ENCODE results near the gene C4BPB. TPM values are rescaled to one million over a fixed set of nuclear protein-coding genes. Genes with fewer than 3 reads are reported as not detected.

C4BPB gene
- total RNA-seq, 8 experiments from 2014 or later, result 0.21 to 1.7 (median 0.81) TPM; not detected in 5

DNA sequence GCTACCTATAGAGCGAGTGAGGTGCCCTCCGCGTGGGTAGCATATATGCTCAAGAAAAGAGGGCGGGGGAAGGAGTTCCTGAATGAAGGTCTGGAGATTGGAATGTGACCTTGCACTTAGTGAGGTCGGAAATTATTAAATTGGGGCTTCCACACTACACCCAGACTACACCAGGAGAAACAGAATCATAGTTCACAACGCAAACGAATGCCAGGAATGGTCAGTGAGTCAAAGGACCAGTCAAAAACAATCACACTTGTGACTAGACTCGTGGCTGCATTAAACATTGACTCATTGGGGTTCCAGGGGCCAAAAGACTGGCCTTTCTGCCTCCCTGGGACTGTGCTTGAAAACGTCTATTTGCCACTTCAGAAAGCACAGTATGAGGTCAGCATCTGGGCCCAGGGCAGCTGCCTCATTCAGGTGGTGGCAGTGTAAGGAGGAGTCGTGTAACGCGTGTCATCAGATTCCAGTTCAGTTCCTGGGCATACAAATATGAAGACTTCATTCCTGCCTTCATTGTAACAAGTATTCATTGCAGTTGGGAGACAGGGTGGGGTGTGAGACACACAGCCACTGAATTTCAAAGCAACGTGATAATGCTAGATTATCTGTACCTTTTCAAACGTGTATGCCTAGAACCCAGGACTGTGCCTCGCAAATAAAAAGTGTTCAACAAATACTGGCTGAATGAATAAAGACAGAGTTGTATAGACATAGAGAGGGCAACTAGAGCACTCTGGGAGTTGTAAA, 37.3 kb upstream of the C4BPB start, which contains the start of gene YOD1:
TSS of gene YOD1 (minus strand) at position 18 of the 753 bp plus-strand sequence. CDS start 178 bp downstream, outside the sequence.
- peak within 1 kb of the TSS; percentile 90 for H3K27ac ChIP-seq
- in situ Hi-C loops (cut with MboI; ENCODE audit: low pct_unique_long_range_greater_than_20kb in 2 of 9, low sequenced_read_pairs in 9 of 9, unreplicated experiment in 9 of 9), result no loop called here
- 33 to 71% (median 54%) methylated on average over 2 to 15 of the region's 15 CpGs; no CpG with 5 or more reads in 1 of the 10 experiments for WGBS, 10 experiments
- H3K4me3 ChIP-seq, result peak within 1 kb of the TSS; percentile 79 to 100 (median 98)
- ATAC-seq (replicated peaks in 6 of 8), result peak in 4 of 8 experiments; percentile 4 to 22 (median 6)
- peaks cover 31 to 37% of the 10 kb centered on the region in 2 donors for H3K4me1 ChIP-seq (replicated peaks in 1 of 2)

DNA sequence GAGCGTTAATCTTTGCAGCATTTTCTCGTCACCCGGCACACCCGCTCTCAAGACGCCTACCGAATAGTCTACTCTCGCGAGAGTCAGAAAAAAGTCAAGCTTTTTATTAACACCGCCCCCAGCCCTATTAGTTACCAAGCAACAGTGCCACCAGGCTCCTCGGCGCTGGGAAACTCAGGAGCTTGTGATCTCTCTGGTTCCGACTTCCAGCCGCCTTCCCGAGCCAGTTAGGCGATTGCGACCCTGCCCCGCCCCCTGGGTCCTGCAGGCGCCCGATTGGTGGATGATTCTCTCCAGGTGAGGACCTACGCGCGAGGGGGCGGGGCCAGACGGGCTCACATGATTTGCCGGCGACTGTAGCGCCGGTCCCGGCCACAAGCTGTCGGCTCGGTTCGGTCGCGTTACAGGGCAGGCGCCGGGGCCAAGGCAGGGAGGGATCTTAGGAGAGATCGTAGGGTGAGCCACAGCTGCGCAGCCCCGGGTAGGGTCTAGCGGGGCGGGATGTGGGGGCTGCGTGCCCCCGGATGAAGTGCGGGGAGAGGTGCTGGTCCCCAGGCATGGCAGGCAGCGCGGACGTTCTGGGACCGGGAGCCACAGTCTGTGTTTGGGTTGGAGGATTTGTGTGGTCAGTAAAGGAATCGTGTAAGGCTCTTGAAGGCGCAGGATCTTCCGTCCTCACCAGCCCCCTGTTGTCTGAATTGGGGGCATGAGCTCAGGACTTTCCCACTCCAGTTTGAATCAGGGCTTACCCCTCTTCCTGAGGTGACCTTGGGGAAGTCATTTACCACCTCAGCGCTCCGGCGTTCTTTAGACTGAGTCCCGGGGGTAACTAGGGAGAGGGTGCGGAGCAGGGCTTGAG, 35.5 kb upstream of the C4BPB start, which contains the start of gene PFKFB2:
TSS of gene PFKFB2 (plus strand) at position 365 of the 859 bp plus-strand sequence. CDS start 1,443 bp downstream, outside the sequence.
- peak; percentile 78 to 94 (median 92) for ATAC-seq (replicated peaks in 6 of 8)
- in situ Hi-C loops (cut with MboI; ENCODE audit: low pct_unique_long_range_greater_than_20kb in 2 of 9, low sequenced_read_pairs in 9 of 9, unreplicated experiment in 9 of 9), result no loop called here
- peaks cover 19 to 21% of the 10 kb centered on the region in 2 donors for H3K4me1 ChIP-seq (replicated peaks in 1 of 2)
- 0 to 35% (median 9%) methylated on average over 1 to 32 of the region's 56 CpGs for WGBS, 10 experiments
- H3K4me3 ChIP-seq, result peak within 1 kb of the TSS; percentile 47 to 96 (median 77)
- peak within 1 kb of the TSS; percentile 9 to 21 for H3K27ac ChIP-seq

DNA sequence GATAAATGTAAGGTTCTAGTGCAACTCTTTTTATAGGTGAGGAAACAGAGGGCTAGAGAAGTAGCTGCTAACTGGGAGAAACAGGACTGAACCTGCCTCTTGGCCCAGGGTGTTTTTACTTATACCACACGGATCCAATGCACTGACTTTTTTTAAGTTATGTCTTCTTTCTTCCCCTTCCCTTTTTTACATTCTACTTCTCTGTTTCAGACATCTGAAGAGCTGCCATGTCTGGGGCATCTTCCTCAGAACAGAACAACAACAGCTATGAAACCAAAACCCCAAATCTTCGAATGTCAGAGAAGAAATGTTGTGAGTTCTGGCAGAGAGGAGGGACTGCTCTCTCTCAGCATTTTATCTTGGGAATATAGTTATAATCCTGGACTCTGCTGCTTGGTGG, 34.2 kb upstream of the C4BPB start:
- in situ Hi-C loops (cut with MboI; ENCODE audit: low pct_unique_long_range_greater_than_20kb in 2 of 9, low sequenced_read_pairs in 9 of 9, unreplicated experiment in 9 of 9), result no loop called here
- H3K4me1 ChIP-seq (replicated peaks in 1 of 2), result peaks cover 16 to 18% of the 10 kb centered on the region in 2 donors
- ATAC-seq (replicated peaks in 6 of 8), result no peak
- no peak overlapping the region for H3K4me3 ChIP-seq
- no peak overlapping the region for H3K27ac ChIP-seq
- WGBS, 10 experiments, result 0 to 83% (median 60%) methylated on average over 1 to 2 of the region's 2 CpGs; no CpG with 5 or more reads in 1 of the 10 experiments

DNA sequence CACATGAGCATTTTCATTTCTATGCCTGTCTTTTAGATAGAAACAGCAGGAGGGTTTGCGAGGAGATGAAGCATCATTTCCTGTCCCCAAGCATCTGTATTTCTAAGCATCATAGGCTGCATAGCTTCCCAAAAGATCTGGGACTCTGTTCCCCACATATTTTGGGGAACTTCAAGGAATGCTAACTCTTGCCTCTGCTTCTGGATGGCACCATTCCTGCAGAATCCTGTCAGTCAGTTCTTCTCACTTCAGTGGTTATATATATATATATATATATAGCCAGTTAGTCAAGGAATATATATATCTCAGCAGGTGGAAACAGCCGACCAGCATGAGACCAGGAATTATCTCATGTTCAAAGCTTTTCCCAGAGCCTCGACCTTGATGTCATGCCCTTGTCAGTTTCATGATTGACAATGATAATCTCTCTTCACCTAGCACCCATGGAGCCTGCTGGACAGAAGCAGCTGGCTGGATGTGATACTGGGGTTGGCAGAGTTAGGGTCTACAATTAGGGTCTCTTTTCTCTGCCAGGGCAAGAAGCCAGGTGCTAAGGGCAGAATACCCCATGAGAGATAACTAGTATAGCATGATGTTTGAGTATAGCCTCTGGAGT, 33.2 kb upstream of the C4BPB start:
- in situ Hi-C loops (cut with MboI; ENCODE audit: low pct_unique_long_range_greater_than_20kb in 2 of 9, low sequenced_read_pairs in 9 of 9, unreplicated experiment in 9 of 9), result no loop called here
- Histone ChIP-seq H3K4me3 (no peak overlapping the region), H3K4me1 (replicated peaks in 1 of 2) (peaks cover 13 to 14% of the 10 kb centered on the region in 2 donors), H3K27ac (no peak overlapping the region)
- no peak for ATAC-seq (replicated peaks in 6 of 8)
- 0 to 100% (median 74%) methylated on average over 1 to 3 of the region's 3 CpGs; no CpG with 5 or more reads in 3 of the 10 experiments for WGBS, 10 experiments

DNA sequence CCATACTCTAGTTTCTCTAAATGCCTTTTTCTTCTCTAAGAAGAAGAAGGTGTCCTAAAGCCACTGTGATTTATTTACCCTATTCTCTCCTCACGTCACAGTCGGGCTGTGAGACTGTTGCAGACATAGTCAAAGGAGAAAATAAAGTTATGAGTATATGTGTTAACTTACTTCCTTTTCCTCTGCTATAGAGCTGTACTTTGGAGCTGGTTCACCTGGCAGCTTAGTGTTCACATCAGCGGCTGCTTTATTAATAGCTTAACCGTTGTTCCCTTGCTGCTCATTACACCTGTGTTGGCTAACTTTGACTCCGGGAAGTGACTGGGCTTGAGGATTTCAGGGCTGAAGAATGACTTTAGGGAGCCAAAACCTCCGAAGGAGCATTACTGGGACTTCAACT, 32.0 kb upstream of the C4BPB start:
- in situ Hi-C loops (cut with MboI; ENCODE audit: low pct_unique_long_range_greater_than_20kb in 2 of 9, low sequenced_read_pairs in 9 of 9, unreplicated experiment in 9 of 9), result no loop called here
- H3K4me3 ChIP-seq, result no peak overlapping the region
- peaks cover 6 to 8% of the 10 kb centered on the region in 2 donors for H3K4me1 ChIP-seq (replicated peaks in 1 of 2)
- ATAC-seq (replicated peaks in 6 of 8), result no peak
- H3K27ac ChIP-seq, result no peak overlapping the region
- 83 to 100% (median 90%) methylated on average over 2 to 6 of the region's 6 CpGs; no CpG with 5 or more reads in 1 of the 10 experiments for WGBS, 10 experiments

DNA sequence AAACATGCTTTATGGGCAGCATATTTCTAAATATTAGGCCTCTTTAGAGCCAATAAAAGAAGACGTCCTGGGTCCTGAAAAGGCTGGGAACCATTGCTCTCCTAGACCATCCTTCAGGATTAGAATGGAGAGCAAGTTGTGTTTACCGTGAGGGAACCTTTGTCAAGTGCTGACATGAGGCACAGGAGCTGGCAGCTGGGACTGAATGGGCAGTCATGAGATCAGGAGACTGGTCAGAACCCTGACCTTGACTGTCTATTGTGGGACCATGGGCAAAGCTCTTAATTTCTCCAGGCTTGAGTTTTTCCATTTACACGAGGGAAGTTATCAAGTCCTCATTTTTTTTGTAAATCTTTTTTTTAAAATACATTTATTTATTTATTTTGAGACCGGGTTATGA, 30.4 kb upstream of the C4BPB start:
- ATAC-seq (replicated peaks in 6 of 8), result no peak
- Histone ChIP-seq H3K4me1 (replicated peaks in 1 of 2) (no peaks in the 10 kb centered on the region), H3K4me3 (no peak overlapping the region), H3K27ac (no peak overlapping the region)
- WGBS, 10 experiments, result 43 to 94% (median 78%) methylated on average over 1 to 4 of the region's 4 CpGs; no CpG with 5 or more reads in 2 of the 10 experiments
- in situ Hi-C loops (cut with MboI; ENCODE audit: low pct_unique_long_range_greater_than_20kb in 2 of 9, low sequenced_read_pairs in 9 of 9, unreplicated experiment in 9 of 9), result no loop called here

DNA sequence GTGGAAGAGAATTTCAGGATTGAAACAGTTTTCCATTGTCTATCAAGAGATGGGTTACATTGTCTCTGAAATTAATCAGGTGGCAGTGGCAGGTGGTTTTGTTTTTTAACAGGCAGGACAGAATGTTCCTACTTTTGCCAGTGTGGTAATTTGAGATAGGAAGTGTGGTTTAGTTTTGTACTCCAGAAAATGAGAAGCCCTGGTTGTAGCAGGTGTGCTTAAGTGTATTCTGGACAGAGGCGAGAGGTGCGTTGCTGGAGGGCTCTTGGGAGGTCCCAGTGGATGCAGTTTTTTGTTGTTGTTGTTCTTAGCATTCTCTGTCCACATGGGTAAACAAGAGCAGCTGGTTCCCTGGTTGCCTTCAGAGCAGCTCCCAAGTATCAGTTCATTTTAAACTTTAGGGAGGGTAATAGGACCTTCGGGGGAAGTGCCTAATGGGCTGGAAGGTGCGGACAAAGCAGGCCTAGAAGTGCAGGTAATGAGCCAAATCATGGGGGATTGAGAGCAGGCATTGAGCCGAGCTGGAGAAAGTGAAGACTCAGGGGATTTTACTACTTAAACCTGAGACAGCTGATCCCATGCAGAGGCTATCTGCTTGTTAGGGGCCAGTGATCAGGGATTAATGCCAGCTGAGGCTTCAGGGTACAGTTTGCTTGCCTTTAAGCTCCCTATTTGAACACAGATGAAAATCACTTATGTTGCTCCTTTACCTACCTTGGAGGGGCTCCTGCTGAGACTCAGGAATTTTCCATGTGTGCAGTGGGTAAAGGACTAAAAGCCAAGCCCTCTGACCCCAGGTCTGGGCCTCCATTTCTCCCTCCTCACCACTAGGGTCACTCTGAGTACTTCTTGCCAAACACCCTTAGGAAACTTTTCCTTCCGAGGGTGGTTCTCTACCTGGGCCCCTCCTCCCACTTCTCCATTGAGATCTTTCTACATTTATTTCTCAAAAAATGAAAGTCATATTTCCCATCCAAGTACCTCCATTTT, 29.5 kb upstream of the C4BPB start:
- no peak overlapping the region for H3K27ac ChIP-seq
- H3K4me3 ChIP-seq, result no peak overlapping the region
- WGBS, 10 experiments, result 43 to 100% (median 83%) methylated on average over 2 to 6 of the region's 6 CpGs; no CpG with 5 or more reads in 1 of the 10 experiments
- H3K4me1 ChIP-seq (replicated peaks in 1 of 2), result no peaks in the 10 kb centered on the region
- ATAC-seq (replicated peaks in 6 of 8), result no peak
- in situ Hi-C loops (cut with MboI; ENCODE audit: low pct_unique_long_range_greater_than_20kb in 2 of 9, low sequenced_read_pairs in 9 of 9, unreplicated experiment in 9 of 9), result no loop called here

DNA sequence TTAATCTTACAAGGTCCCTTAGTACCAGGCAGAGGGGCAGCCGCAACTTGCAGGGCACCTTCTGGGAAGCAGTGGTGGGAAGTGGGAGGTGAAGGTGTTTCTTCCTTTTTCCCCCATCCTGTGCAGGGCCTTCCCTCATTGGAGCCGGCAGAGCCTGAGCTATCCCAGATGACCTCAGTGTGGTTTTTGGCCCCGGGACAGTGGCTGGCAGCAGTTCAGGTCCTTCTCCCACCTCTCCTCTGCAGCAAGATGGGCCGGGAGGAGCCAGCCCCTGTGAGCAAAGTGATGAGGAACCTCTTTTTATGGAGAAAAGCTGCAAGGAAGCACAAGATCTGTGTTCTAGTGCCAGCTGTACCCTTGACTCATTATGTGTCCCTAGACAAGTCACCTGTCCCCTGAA, 28.8 kb upstream of the C4BPB start:
- WGBS, 10 experiments, result 17 to 100% (median 82%) methylated on average over 1 to 3 of the region's 4 CpGs; no CpG with 5 or more reads in 1 of the 10 experiments
- in situ Hi-C loops (cut with MboI; ENCODE audit: low pct_unique_long_range_greater_than_20kb in 2 of 9, low sequenced_read_pairs in 9 of 9, unreplicated experiment in 9 of 9), result no loop called here
- Histone ChIP-seq H3K27ac (no peak overlapping the region), H3K4me1 (replicated peaks in 1 of 2) (no peaks in the 10 kb centered on the region), H3K4me3 (no peak overlapping the region)
- ATAC-seq (replicated peaks in 6 of 8), result no peak

DNA sequence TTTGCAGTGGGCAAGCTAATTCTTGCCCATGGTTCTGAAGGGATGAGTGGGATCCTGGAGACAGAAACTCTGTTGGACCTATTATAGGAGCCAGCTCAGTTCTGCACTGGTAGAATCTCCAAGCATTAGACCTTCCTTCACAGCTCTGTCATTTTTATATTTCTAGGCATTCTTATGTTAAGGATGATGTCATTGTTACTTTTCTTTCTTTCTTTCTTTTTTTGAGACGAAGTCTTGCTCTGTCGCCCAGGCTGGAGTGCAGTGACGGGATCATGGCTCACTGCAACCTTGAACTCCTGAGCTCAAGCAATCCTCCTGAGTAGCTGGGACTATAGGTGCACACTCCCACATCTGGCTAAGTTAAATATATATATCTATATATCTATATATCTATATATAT, 28.1 kb upstream of the C4BPB start:
- no peak for ATAC-seq (replicated peaks in 6 of 8)
- 58 to 100% (median 96%) methylated on average over 2 to 3 of the region's 3 CpGs; no CpG with 5 or more reads in 2 of the 10 experiments for WGBS, 10 experiments
- no peak overlapping the region for H3K27ac ChIP-seq
- no peaks in the 10 kb centered on the region for H3K4me1 ChIP-seq (replicated peaks in 1 of 2)
- no peak overlapping the region for H3K4me3 ChIP-seq
- in situ Hi-C loops (cut with MboI; ENCODE audit: low pct_unique_long_range_greater_than_20kb in 2 of 9, low sequenced_read_pairs in 9 of 9, unreplicated experiment in 9 of 9), result no loop called here

DNA sequence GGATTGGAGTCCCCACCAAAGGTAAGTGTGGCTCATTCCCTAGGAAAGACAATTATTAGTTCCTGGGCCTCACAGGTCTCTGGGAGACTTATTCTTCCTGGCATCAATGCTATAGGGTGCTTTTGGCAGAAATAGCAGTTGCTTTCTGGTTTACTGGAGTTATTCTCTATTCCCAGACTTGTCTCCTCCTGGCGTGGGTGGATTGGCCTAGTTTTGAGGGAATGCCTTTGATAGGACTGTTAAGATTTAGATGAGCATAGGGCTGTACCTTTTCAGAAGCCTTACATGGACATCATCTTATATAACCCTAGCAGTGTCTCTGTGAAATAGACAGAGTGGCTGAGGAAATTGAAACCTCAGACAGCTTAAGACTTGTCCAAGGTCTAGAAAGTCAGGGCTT, 26.6 kb upstream of the C4BPB start:
- no peak overlapping the region for H3K4me3 ChIP-seq
- ATAC-seq (replicated peaks in 6 of 8), result no peak
- 0 to 91% (median 44%) methylated on average over 1 of the region's 1 CpG; no CpG with 5 or more reads in 5 of the 10 experiments for WGBS, 10 experiments
- no peaks in the 10 kb centered on the region for H3K4me1 ChIP-seq (replicated peaks in 1 of 2)
- in situ Hi-C loops (cut with MboI; ENCODE audit: low pct_unique_long_range_greater_than_20kb in 2 of 9, low sequenced_read_pairs in 9 of 9, unreplicated experiment in 9 of 9), result no loop called here
- H3K27ac ChIP-seq, result no peak overlapping the region

DNA sequence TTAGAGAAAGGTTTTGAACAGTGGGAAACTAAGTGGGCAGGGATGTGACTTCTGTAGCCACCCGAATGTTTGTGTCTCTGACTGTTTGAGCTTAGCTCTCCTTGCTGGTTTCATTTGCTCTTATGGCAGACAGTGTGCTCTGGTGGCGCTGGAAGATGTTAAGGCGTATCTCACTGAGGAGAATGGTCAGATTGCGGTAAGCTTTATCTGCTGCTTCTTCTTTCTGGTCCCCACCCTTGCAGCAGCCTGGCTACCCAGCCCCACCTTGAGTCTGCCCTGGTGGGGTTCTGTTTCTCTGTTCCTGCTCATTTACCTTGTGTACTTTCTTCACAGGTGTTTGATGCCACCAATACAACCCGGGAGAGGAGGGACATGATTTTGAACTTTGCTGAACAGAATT, 25.6 kb upstream of the C4BPB start:
- in situ Hi-C loops (cut with MboI; ENCODE audit: low pct_unique_long_range_greater_than_20kb in 2 of 9, low sequenced_read_pairs in 9 of 9, unreplicated experiment in 9 of 9), result no loop called here
- H3K27ac ChIP-seq, result no peak overlapping the region
- H3K4me1 ChIP-seq (replicated peaks in 1 of 2), result no peaks in the 10 kb centered on the region
- WGBS, 10 experiments, result 71 to 100% (median 88%) methylated on average over 1 to 5 of the region's 5 CpGs; no CpG with 5 or more reads in 4 of the 10 experiments
- no peak overlapping the region for H3K4me3 ChIP-seq
- no peak for ATAC-seq (replicated peaks in 6 of 8)

DNA sequence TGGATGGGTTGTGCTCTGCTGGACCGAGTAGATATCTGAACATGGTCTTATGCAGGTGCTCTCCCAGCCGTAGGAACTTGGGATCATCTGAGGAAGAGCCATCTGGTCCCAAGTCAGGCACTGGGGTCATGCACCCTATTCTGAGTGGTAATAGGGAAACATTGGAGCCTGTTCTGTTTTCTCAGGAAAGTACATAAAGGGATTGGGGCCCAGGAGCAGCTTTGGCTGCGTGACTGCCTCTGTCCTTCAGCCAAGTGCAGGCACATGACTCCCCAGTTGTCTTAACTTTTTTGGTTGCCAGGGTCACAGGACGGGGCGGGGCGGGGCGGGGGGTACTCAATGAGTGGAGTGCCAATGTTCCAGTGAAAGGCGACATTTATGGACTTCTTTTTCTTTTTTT, 24.1 kb upstream of the C4BPB start:
- in situ Hi-C loops (cut with MboI; ENCODE audit: low pct_unique_long_range_greater_than_20kb in 2 of 9, low sequenced_read_pairs in 9 of 9, unreplicated experiment in 9 of 9), result no loop called here
- 57 to 93% (median 90%) methylated on average over 2 to 4 of the region's 8 CpGs; no CpG with 5 or more reads in 3 of the 10 experiments for WGBS, 10 experiments
- H3K4me1 ChIP-seq (replicated peaks in 1 of 2), result no peaks in the 10 kb centered on the region
- no peak overlapping the region for H3K4me3 ChIP-seq
- no peak overlapping the region for H3K27ac ChIP-seq
- ATAC-seq (replicated peaks in 6 of 8), result no peak
